ENCODE measurements around the gene CYP2E1. TPM values are rescaled to one million over a fixed set of nuclear protein-coding genes. Genes with fewer than 3 reads are reported as not detected.

The CYP2E1 gene
- total and polyA plus RNA-seq, 10 of the 15 experiments (the other 5 are each of a cell fraction or from before 2014, with no cell fraction given) = 0.09 to 1.9 (median 0.28) TPM; not detected in 3

DNA sequence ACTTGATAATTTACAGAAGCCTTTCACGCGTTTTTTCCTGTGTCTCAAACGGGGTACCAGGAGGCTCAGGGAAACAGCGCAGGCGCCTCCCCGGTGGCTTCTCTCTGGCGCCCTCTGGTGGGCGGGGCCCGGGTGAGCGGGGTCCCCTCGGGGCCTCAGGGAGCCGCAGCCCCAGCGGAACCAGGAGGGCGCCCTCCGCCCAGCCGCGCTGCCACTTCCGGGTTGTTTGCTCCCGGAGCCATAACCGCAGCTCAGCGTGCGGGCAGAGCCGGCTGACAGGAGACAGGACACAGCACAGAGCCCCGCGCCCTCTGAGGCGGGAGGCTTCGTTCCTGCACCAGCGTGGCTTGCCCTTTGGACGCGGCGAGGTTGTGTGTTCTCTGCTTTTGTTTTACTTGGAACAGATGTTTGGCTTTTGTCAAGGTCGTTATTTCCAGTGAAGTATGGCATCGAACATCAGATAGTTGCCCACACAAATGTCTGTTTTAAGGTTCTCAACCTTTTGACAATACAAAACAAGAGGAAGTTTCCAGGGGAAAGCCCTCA lies 6.9 kb upstream of the CYP2E1 start:
- DNase-seq (ENCODE audit: low read depth, low spot score) (peak; percentile 16), ATAC-seq (peak; percentile 100), FAIRE-seq (peak; percentile 13)
- intact Hi-C loops (cut with micrococcal nuclease; ENCODE audit: unreplicated experiment) (loop anchor here (2.0 kb wide), 1 partner anchor 81 kb away; no protein-coding TSS in a partner anchor), in situ Hi-C loops (cut with MboI) (no loop called here)
- under 1% methylated on average over 33 of the region's 33 CpGs for WGBS (ENCODE audit: insufficient coverage, insufficient replicate concordance, low lambda C conversion rate, missing lambda C conversion rate)
- H3K4me1 ChIP-seq (ENCODE audit: control insufficient read depth, insufficient read depth, low read length) = no peaks in the 10 kb centered on the region
- H3K4me2 ChIP-seq (ENCODE audit: control insufficient read depth, insufficient read depth) = peak overlapping the region; percentile 92
- no TSS peak for BruUV-seq (replicated peaks)
- no peak overlapping the region for H3K27ac ChIP-seq (ENCODE audit: control insufficient read depth, insufficient read depth)
- CTCF ChIA-PET = interaction anchor here (0.9 to 4.4 kb wide), 5 partner anchors 81 to 213 kb away, joined by 3 to 24 read pairs (median 4); no protein-coding TSS in a partner anchor
- H3K79me2 ChIP-seq (ENCODE audit: control insufficient read depth, insufficient read depth, low read length) = no peaks in the 10 kb centered on the region
- peak overlapping the region; percentile 57 for H3K9ac ChIP-seq (ENCODE audit: control insufficient read depth, insufficient read depth, low read length)
- H3K27me3 ChIP-seq (replicated peaks in 1 of 2; ENCODE audit: control insufficient read depth in 2 of 2, insufficient read depth in 2 of 2, low read length in 1 of 2) = no peaks in the 10 kb centered on the region
- SMC1A ChIA-PET (ENCODE audit: uncharacterized antibody, unreplicated experiment) = interaction anchor here (1.2 kb wide), 1 partner anchor 14 kb away, joined by 3 read pairs; no protein-coding TSS in a partner anchor
- H2AFZ ChIP-seq (ENCODE audit: control insufficient read depth, low read depth, low read length) = peak overlapping the region; percentile 90
- RAD21 ChIA-PET (ENCODE audit: unreplicated experiment) = interaction anchor here (1.0 kb wide), 1 partner anchor 242 kb away, joined by 3 read pairs; no protein-coding TSS in a partner anchor
- POLR2A ChIA-PET = no interaction called here
- no peaks in the 10 kb centered on the region; the same call in 2 of the 3 replicates for H3K9me3 ChIP-seq (replicated peaks; ENCODE audit: control insufficient read depth, insufficient read depth, low read length)
- H4K20me1 ChIP-seq (ENCODE audit: control insufficient read depth, insufficient read depth) = no peaks in the 10 kb centered on the region
- H3K4me3 ChIP-seq = peak overlapping the region; percentile 20; the same call in 1 of the 2 replicates
- H3K36me3 ChIP-seq (ENCODE audit: control insufficient read depth in 2 of 2, insufficient read depth in 2 of 2, low read length in 1 of 2) = no peaks in the 10 kb centered on the region
- TF ChIP-seq GATAD2B (conservative IDR thresholded peaks at IDR 0.05; ENCODE audit: low read depth) = peak; percentile 51; the same call in 1 of the 2 replicates
- TF ChIP-seq, protein P1, sequence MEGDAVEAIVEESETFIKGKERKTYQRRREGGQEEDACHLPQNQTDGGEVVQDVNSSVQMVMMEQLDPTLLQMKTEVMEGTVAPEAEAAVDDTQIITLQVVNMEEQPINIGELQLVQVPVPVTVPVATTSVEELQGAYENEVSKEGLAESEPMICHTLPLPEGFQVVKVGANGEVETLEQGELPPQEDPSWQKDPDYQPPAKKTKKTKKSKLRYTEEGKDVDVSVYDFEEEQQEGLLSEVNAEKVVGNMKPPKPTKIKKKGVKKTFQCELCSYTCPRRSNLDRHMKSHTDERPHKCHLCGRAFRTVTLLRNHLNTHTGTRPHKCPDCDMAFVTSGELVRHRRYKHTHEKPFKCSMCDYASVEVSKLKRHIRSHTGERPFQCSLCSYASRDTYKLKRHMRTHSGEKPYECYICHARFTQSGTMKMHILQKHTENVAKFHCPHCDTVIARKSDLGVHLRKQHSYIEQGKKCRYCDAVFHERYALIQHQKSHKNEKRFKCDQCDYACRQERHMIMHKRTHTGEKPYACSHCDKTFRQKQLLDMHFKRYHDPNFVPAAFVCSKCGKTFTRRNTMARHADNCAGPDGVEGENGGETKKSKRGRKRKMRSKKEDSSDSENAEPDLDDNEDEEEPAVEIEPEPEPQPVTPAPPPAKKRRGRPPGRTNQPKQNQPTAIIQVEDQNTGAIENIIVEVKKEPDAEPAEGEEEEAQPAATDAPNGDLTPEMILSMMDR (IDR thresholded peaks at IDR 0.05 in 2 of 3, conservative IDR thresholded peaks at IDR 0.05 in 1 of 3; ENCODE audit: control insufficient read depth in 2 of 3, extremely low read depth in 1 of 3, insufficient read depth in 1 of 3, low read depth in 3 of 3, low read length in 3 of 3) = peak; percentile 70 to 85 (median 77)
- TF ChIP-seq, protein P2, sequence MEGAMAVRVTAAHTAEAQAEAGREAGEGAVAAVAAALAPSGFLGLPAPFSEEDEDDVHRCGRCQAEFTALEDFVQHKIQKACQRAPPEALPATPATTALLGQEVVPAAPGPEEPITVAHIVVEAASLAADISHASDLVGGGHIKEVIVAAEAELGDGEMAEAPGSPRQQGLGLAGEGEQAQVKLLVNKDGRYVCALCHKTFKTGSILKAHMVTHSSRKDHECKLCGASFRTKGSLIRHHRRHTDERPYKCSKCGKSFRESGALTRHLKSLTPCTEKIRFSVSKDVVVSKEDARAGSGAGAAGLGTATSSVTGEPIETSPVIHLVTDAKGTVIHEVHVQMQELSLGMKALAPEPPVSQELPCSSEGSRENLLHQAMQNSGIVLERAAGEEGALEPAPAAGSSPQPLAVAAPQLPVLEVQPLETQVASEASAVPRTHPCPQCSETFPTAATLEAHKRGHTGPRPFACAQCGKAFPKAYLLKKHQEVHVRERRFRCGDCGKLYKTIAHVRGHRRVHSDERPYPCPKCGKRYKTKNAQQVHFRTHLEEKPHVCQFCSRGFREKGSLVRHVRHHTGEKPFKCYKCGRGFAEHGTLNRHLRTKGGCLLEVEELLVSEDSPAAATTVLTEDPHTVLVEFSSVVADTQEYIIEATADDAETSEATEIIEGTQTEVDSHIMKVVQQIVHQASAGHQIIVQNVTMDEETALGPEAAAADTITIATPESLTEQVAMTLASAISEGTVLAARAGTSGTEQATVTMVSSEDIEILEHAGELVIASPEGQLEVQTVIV (IDR thresholded peaks at IDR 0.05; ENCODE audit: borderline replicate concordance, partially characterized antibody) = peak; percentile 54
- TF ChIP-seq SUZ12 (IDR thresholded peaks at IDR 0.05; ENCODE audit: unreplicated experiment) = no peak
- no peak for TF ChIP-seq NFYB (IDR thresholded peaks at IDR 0.05; ENCODE audit: insufficient read depth, low read depth, low read length)
- TF ChIP-seq MEF2B (IDR thresholded peaks at IDR 0.05; ENCODE audit: partially characterized antibody, poor library complexity, severe bottlenecking) = peak; percentile 47
- peak; percentile 61 for TF ChIP-seq SMC3 (IDR thresholded peaks at IDR 0.05; ENCODE audit: borderline replicate concordance, low read length)
- TF ChIP-seq DPF2 (IDR thresholded peaks at IDR 0.05) = 0 out of 2 replicates have a peak, but pooled peaks have one; percentile 17
- TF ChIP-seq RUNX3 (IDR thresholded peaks at IDR 0.05; ENCODE audit: low read length) = peak; percentile 67
- no peak for TF ChIP-seq ATF7 (IDR thresholded peaks at IDR 0.05; ENCODE audit: low read depth)
- no peak for TF ChIP-seq CBX5 (IDR thresholded peaks at IDR 0.05; ENCODE audit: low read depth)
- no peak for TF ChIP-seq CREM (IDR thresholded peaks at IDR 0.05; ENCODE audit: low read depth)
- no peak for TF ChIP-seq ATF2 (IDR thresholded peaks at IDR 0.05; ENCODE audit: low read length)
- TF ChIP-seq NR2F1 (conservative IDR thresholded peaks at IDR 0.05) = peak; percentile 52; the same call in 1 of the 2 replicates
- TF ChIP-seq HDAC6 (IDR thresholded peaks at IDR 0.05; ENCODE audit: unreplicated experiment) = no peak
- TF ChIP-seq CBFB (IDR thresholded peaks at IDR 0.05; ENCODE audit: low read depth) = 0 out of 2 replicates have a peak, but pooled peaks have one; percentile 31
- TF ChIP-seq YY1 (IDR thresholded peaks at IDR 0.05; ENCODE audit: low read depth, low read length) = 0 out of 2 replicates have a peak, but pooled peaks have one; percentile 38
- TF ChIP-seq HCFC1 (IDR thresholded peaks at IDR 0.05; ENCODE audit: low read length) = no peak
- TF ChIP-seq POU2F2 (IDR thresholded peaks at IDR 0.05; ENCODE audit: borderline replicate concordance, low read depth, low read length) = 0 out of 3 replicates have a peak, but pooled peaks have one; percentile 15
- TF ChIP-seq NBN (IDR thresholded peaks at IDR 0.05) = no peak

Data from GM12878 (cell line).